ENCODE measurements around the gene SPECC1L.

SPECC1L gene

GRCh38 chr22:24431309-24432034 is 160.8 kb downstream of the SPECC1L start:
- no peak for DNase-seq

- peak; percentile 37 for DNase-seq
These were observed 161.6 kb downstream of the SPECC1L start for GRCh38 chr22:24432059-24432853.

GRCh38 chr22:24433001-24433827 is 162.6 kb downstream of the SPECC1L start:
- DNase-seq = no peak

GRCh38 chr22:24433828-24434470 is 163.3 kb downstream of the SPECC1L start:
- DNase-seq = peak; percentile 68

- no peak for DNase-seq
These were observed 164.1 kb downstream of the SPECC1L start for GRCh38 chr22:24434471-24435322.

GRCh38 chr22:24435323-24435645 is 164.7 kb downstream of the SPECC1L start:
- DNase-seq = no peak

GRCh38 chr22:24435861-24436371 is 165.3 kb downstream of the SPECC1L start:
- peak; percentile 59 for DNase-seq

- no peak for DNase-seq
These were observed 165.9 kb downstream of the SPECC1L start for GRCh38 chr22:24436553-24436952.

GRCh38 chr22:24437091-24437490 is 166.5 kb downstream of the SPECC1L start:
- DNase-seq = no peak

- DNase-seq = no peak
These were observed 167.2 kb downstream of the SPECC1L start for GRCh38 chr22:24437741-24438328.

- DNase-seq = no peak
These were observed 169.7 kb downstream of the SPECC1L start for GRCh38 chr22:24440270-24440717.

GRCh38 chr22:24440718-24441405 is 170.2 kb downstream of the SPECC1L start:
- DNase-seq = no peak

- no peak for DNase-seq
These were observed 171.0 kb downstream of the SPECC1L start for GRCh38 chr22:24441406-24442351.

GRCh38 chr22:24442352-24442744 is 171.7 kb downstream of the SPECC1L start:
- no peak for DNase-seq

GRCh38 chr22:24443668-24444067 is 173.0 kb downstream of the SPECC1L start:
- DNase-seq = no peak

GRCh38 chr22:24444251-24444650 is 173.6 kb downstream of the SPECC1L start:
- no peak for DNase-seq

GRCh38 chr22:24444729-24445466 is 174.3 kb downstream of the SPECC1L start:
- no peak for DNase-seq

GRCh38 chr22:24445481-24446259 is 175.0 kb downstream of the SPECC1L start:
- peak; percentile 31 for DNase-seq

Data from fibroblast of skin of right biceps (primary cell).